ENCODE measurements around the gene IQGAP3.

GRCh38 chr1:156492591-156493080 is 79.7 kb downstream of the IQGAP3 start:
- TF ChIP-seq CTCF (IDR thresholded peaks at IDR 0.05) (no peak), ZFX (IDR thresholded peaks at IDR 0.05; ENCODE audit: borderline replicate concordance) (no peak)

Data from 22Rv1 (cell line).